ENCODE data around the gene PDLIM3. TPM values are rescaled to one million over a fixed set of nuclear protein-coding genes. Genes with fewer than 3 reads are reported as not detected.

The PDLIM3 gene
- total RNA-seq, 1 experiment from 2014 or later = 0.47 TPM

DNA sequence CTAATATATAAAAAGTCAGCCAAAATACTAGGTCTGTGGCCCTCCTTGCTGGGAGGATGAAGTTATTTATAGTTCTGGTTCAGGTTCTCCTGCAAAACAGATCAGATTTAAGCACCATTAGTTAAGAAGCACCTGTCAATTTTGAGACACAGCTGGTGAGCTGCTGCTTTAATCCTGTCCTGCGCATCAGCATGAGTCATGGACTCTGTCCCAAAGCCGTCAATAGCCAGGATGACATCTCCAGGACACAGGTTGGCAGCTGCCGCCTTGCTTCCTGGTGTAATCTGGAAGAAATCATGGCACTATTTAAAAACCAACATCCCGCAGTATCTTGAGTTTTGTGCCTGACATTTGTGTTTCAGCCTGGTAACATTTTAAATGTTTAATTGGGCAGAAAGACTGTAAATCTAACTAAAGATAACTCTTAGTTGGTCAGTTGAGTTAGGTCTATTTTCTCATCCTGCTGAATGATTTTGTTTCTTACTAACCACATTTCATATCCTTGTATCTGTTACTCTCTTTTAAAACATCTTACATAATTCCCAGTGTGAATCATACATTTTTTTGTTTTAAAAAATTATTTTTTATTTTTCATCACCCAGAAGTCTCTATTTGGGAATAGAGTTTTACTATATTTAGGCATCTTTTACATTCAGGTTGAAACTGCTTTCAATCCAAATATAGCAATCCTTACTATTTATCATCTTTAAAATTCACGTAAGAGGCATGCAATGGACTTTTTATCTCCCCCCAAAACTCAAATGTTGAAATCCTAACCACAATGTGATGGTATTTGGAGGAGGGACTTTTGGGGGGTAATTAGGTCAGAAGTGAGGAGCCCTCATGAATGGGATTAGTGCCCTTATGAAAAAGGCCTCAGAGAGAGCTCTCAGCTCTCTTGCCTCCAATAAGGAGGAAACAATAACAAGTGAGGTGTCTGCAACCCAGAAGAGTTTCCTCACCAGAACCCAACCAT, 10.1 kb downstream of the PDLIM3 start:
- no peaks in the 10 kb centered on the region for H4K20me1 ChIP-seq (ENCODE audit: low read length)
- no peaks in the 10 kb centered on the region for H3K9me2 ChIP-seq (replicated peaks; ENCODE audit: low read length)
- no peak overlapping the region for H3K27ac ChIP-seq (ENCODE audit: low read length)
- intact Hi-C loops (cut with micrococcal nuclease) = no loop called here
- peak; percentile 27 for DNase-seq
- no peak overlapping the region for H3K4me2 ChIP-seq (ENCODE audit: low read length)
- peak; percentile 43 for ATAC-seq
- TF ChIP-seq, protein P1, sequence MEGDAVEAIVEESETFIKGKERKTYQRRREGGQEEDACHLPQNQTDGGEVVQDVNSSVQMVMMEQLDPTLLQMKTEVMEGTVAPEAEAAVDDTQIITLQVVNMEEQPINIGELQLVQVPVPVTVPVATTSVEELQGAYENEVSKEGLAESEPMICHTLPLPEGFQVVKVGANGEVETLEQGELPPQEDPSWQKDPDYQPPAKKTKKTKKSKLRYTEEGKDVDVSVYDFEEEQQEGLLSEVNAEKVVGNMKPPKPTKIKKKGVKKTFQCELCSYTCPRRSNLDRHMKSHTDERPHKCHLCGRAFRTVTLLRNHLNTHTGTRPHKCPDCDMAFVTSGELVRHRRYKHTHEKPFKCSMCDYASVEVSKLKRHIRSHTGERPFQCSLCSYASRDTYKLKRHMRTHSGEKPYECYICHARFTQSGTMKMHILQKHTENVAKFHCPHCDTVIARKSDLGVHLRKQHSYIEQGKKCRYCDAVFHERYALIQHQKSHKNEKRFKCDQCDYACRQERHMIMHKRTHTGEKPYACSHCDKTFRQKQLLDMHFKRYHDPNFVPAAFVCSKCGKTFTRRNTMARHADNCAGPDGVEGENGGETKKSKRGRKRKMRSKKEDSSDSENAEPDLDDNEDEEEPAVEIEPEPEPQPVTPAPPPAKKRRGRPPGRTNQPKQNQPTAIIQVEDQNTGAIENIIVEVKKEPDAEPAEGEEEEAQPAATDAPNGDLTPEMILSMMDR (conservative IDR thresholded peaks at IDR 0.05; ENCODE audit: low read depth, low read length) = no peak
- TF ChIP-seq EZH2phosphoT487 (IDR thresholded peaks at IDR 0.05; ENCODE audit: borderline replicate concordance, low read length) (no peak), EZH2 (IDR thresholded peaks at IDR 0.05; ENCODE audit: low read length, unreplicated experiment) (no peak)
- ChIA-PET POLR2A (ENCODE audit: unreplicated experiment) (no interaction called here), CTCF (no interaction called here)
- no peak overlapping the region for H3K9ac ChIP-seq (ENCODE audit: low read length)
- H2AFZ ChIP-seq (ENCODE audit: low read length) = no peak overlapping the region
- H3K36me3 ChIP-seq (ENCODE audit: low read depth, low read length) = no peaks in the 10 kb centered on the region
- H3K9me3 ChIP-seq (ENCODE audit: low read length) = no peaks in the 10 kb centered on the region
- peaks cover 30% of the 10 kb centered on the region for H3K27me3 ChIP-seq (ENCODE audit: low read length)
- no peaks in the 10 kb centered on the region for H3K79me2 ChIP-seq (ENCODE audit: low read length)
- no TSS peak for BruUV-seq (replicated peaks)
- no peak overlapping the region for H3K4me3 ChIP-seq (ENCODE audit: low read length)
- no peaks in the 10 kb centered on the region for H3K4me1 ChIP-seq (ENCODE audit: insufficient read depth, low read length)
- no peaks in the 10 kb centered on the region for H3F3A ChIP-seq (ENCODE audit: low read length, unreplicated experiment)

DNA sequence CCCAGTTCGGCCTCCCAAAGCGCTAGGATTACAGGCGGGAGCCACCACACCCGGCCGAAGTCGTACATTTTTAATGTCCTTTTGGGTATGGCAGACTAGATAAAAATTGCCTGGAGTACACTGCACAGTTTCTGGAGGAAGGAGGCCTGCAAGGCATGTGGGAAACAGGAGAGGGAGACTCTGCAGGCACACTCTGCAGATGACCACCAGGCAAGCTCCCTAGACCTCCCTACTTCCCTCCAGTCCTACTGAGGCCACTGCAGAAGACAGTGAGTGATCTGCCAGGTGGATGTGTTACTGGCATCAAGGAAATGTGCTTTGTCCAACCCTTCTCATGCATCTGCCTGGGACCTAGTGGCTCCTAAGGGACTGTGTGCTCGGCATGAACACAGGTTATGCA, 11.4 kb downstream of the PDLIM3 start:
- TF ChIP-seq, protein P1 (conservative IDR thresholded peaks at IDR 0.05; ENCODE audit: low read depth, low read length) = no peak
- TF ChIP-seq EZH2 (IDR thresholded peaks at IDR 0.05; ENCODE audit: low read length, unreplicated experiment) = no peak
- no peaks in the 10 kb centered on the region for H3K9me2 ChIP-seq (replicated peaks; ENCODE audit: low read length)
- H3K4me1 ChIP-seq (ENCODE audit: insufficient read depth, low read length) = no peaks in the 10 kb centered on the region
- ATAC-seq (no peak), DNase-seq (no peak)
- H3K9me3 ChIP-seq (ENCODE audit: low read length) = no peaks in the 10 kb centered on the region
- H3K36me3 ChIP-seq (ENCODE audit: low read depth, low read length) = no peaks in the 10 kb centered on the region
- ChIA-PET POLR2A (ENCODE audit: unreplicated experiment) (no interaction called here), CTCF (no interaction called here)
- BruUV-seq (replicated peaks) = no TSS peak
- H3K9ac ChIP-seq (ENCODE audit: low read length) = no peak overlapping the region
- intact Hi-C loops (cut with micrococcal nuclease) = no loop called here
- peaks cover 17% of the 10 kb centered on the region for H3K27me3 ChIP-seq (ENCODE audit: low read length)
- no peak overlapping the region for H3K27ac ChIP-seq (ENCODE audit: low read length)
- H3K4me3 ChIP-seq (ENCODE audit: low read length) = no peak overlapping the region
- H3F3A ChIP-seq (ENCODE audit: low read length, unreplicated experiment) = no peaks in the 10 kb centered on the region
- no peaks in the 10 kb centered on the region for H4K20me1 ChIP-seq (ENCODE audit: low read length)
- no peak overlapping the region for H2AFZ ChIP-seq (ENCODE audit: low read length)
- H3K79me2 ChIP-seq (ENCODE audit: low read length) = no peaks in the 10 kb centered on the region
- no peak overlapping the region for H3K4me2 ChIP-seq (ENCODE audit: low read length)

DNA sequence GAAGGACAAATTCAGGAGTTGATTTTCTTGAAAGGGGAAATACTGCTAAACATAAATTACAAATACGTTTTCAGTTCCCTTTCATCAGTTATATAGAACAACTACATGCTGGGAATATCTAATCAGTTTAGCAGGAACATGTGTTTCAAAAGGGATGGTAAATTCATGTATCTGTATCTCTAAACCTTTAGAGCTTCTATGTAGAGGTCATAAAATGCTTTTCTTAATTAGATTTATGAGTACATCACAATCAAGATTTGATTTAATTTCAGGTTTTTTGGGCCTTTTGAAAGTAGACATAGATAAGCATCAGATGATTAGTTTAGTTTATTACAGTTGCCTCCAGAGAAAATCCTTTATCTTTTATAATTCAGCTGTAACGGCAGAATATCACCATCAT, 12.9 kb downstream of the PDLIM3 start:
- no peak overlapping the region for H3K9ac ChIP-seq (ENCODE audit: low read length)
- H3K4me1 ChIP-seq (ENCODE audit: insufficient read depth, low read length) = no peaks in the 10 kb centered on the region
- TF ChIP-seq EZH2 (IDR thresholded peaks at IDR 0.05; ENCODE audit: low read length, unreplicated experiment) = no peak
- TF ChIP-seq, protein P1 (conservative IDR thresholded peaks at IDR 0.05; ENCODE audit: low read depth, low read length) = no peak
- no peak for TF ChIP-seq EZH2phosphoT487 (IDR thresholded peaks at IDR 0.05; ENCODE audit: borderline replicate concordance, low read length)
- ChIA-PET CTCF (no interaction called here), POLR2A (ENCODE audit: unreplicated experiment) (interaction anchor here (0.6 kb wide), 1 partner anchor 1258 kb away, joined by 3 read pairs; no protein-coding TSS in a partner anchor)
- no peaks in the 10 kb centered on the region for H3K9me2 ChIP-seq (replicated peaks; ENCODE audit: low read length)
- H3K4me3 ChIP-seq (ENCODE audit: low read length) = no peak overlapping the region
- H3K27ac ChIP-seq (ENCODE audit: low read length) = no peak overlapping the region
- no peaks in the 10 kb centered on the region for H3K9me3 ChIP-seq (ENCODE audit: low read length)
- H3K79me2 ChIP-seq (ENCODE audit: low read length) = no peaks in the 10 kb centered on the region
- peaks cover 11% of the 10 kb centered on the region for H3K27me3 ChIP-seq (ENCODE audit: low read length)
- H2AFZ ChIP-seq (ENCODE audit: low read length) = no peak overlapping the region
- ATAC-seq (no peak), DNase-seq (no peak)
- no peak overlapping the region for H3K4me2 ChIP-seq (ENCODE audit: low read length)
- no peaks in the 10 kb centered on the region for H3F3A ChIP-seq (ENCODE audit: low read length, unreplicated experiment)
- BruUV-seq (replicated peaks) = no TSS peak
- H4K20me1 ChIP-seq (ENCODE audit: low read length) = no peaks in the 10 kb centered on the region
- H3K36me3 ChIP-seq (ENCODE audit: low read depth, low read length) = no peaks in the 10 kb centered on the region
- intact Hi-C loops (cut with micrococcal nuclease) = no loop called here

Measured in PC-3 (cell line).